ENCODE data around the gene TBC1D9.

The TBC1D9 gene

DNA sequence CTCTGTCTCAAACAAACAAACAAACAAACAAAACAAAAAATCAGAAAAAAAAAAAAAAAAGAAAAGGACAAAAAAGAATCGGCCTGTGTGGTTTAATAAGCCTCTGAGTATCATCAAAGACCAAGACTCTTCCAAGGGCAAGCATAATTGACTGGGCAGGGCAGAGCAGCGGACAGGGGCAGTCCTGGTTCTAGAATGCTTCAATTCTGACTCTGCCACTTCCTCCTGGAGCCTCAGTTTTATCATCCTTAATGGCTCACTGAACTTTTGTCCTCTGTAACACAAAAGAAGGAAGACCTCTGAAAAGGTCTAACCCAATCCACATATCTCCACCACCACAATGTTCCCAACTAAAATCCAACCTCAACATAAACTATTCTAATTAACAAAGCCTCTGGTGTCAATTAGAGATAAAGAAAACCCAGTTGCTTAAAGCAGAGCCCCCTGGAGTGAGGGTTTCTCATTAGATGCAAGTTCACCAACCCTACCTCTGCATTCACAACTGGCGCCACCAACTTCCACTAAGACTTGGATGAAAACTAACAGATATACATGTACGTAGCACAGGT, 51.7 kb downstream of the TBC1D9 start:
- peaks cover 46% of the 10 kb centered on the region for H3K36me3 ChIP-seq (ENCODE audit: insufficient read depth, low read length)
- no peak overlapping the region for H3K27ac ChIP-seq
- H3K4me3 ChIP-seq: no peak overlapping the region
- TF ChIP-seq FOXP2 (optimal IDR thresholded peaks at IDR 0.05; ENCODE audit: control extremely low read depth, extremely low read length, insufficient read depth) (no peak), POLR2AphosphoS5 (IDR thresholded peaks at IDR 0.05; ENCODE audit: borderline replicate concordance, low read depth, low read length) (no peak), EZH2 (IDR thresholded peaks at IDR 0.05) (no peak)
- H3K9me3 ChIP-seq (ENCODE audit: low read depth, low read length): no peaks in the 10 kb centered on the region
- no peak overlapping the region for H3K9ac ChIP-seq (ENCODE audit: insufficient read length)
- DNase-seq (ENCODE audit: low read depth, low spot score): no peak

DNA sequence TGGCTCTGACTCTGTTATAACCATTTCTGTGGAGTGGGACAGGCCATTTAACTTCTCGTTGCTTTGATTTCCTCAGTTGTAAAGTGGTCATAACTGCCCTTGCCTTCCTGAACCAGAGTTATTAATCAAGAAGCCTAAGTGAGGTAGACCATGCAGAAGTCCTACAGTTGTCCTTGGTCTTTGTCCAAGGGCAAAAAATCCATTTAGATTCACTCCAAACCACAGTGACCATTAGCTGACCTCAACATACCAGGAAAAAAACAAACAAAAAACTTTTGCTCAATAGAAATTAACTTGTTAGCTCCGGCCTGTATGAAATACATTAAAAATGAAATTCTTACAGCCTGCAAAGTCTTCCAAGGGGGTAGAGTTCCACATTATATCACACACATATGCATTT, 52.7 kb downstream of the TBC1D9 start:
- no peak for DNase-seq (ENCODE audit: low read depth, low spot score)
- peaks cover 44% of the 10 kb centered on the region for H3K36me3 ChIP-seq (ENCODE audit: insufficient read depth, low read length)
- H3K4me3 ChIP-seq: no peak overlapping the region
- H3K9me3 ChIP-seq (ENCODE audit: low read depth, low read length): no peaks in the 10 kb centered on the region
- no peak for TF ChIP-seq POLR2AphosphoS5 (IDR thresholded peaks at IDR 0.05; ENCODE audit: borderline replicate concordance, low read depth, low read length)
- TF ChIP-seq EZH2 (IDR thresholded peaks at IDR 0.05): no peak
- no peak for TF ChIP-seq FOXP2 (optimal IDR thresholded peaks at IDR 0.05; ENCODE audit: control extremely low read depth, extremely low read length, insufficient read depth)
- no peak overlapping the region for H3K27ac ChIP-seq
- no peak overlapping the region for H3K9ac ChIP-seq (ENCODE audit: insufficient read length)

DNA sequence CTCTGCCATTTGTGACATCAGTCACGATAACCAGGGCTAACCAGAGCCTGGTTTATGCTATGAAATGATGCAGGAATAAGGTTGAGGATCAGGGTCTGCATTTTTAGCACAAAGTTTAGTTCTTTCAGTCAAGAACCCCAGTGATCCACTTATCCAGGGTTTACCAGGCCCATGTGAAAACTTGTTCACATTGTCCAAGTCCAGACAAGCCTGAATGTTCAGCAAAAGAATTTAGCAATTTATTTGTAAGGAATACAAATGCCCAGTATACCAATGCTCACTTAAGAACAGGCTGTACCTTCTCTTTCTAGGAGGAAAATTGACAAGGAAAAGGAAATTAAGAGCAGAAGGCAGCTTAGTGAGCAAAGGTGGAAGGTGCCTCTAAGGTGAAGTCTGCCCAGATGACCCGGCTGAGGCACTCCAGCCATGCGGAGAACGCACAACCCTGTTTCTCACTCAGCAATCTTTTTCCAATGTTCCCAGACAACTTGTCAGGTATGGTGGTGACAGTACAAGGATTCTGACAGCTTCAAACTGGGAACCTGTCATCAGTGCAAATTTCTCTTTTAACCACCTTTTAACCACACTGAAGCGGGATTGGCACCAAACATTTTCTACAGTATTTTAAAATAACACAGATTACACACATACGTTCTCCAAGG, 54.0 kb downstream of the TBC1D9 start:
- TF ChIP-seq FOXP2 (optimal IDR thresholded peaks at IDR 0.05; ENCODE audit: control extremely low read depth, extremely low read length, insufficient read depth): no peak
- no peak for TF ChIP-seq POLR2AphosphoS5 (IDR thresholded peaks at IDR 0.05; ENCODE audit: borderline replicate concordance, low read depth, low read length)
- no peak for TF ChIP-seq EZH2 (IDR thresholded peaks at IDR 0.05)
- peaks cover 43% of the 10 kb centered on the region for H3K36me3 ChIP-seq (ENCODE audit: insufficient read depth, low read length)
- H3K27ac ChIP-seq: no peak overlapping the region

DNA sequence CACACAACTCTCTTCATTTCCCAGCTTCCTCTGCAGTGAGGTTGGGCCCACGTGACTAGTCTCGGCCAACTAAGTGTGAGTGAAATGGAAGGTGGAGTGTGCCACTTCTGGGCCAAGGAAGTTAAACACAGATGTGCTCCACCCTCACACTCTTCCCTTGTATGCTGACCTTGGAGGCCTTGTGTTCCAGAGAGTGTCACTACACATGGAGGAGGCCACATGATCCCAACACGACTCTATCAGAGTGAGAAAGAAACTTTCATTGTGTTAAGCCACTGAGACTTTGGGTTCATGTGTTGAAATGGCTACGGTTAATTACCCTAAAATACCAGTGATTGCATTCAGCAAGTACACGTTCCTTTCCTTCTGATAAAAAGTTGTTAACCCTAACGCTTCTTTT, 55.1 kb downstream of the TBC1D9 start:
- H3K9me3 ChIP-seq (ENCODE audit: low read depth, low read length): no peaks in the 10 kb centered on the region
- no peak overlapping the region for H3K9ac ChIP-seq (ENCODE audit: insufficient read length)
- no peak overlapping the region for H3K27ac ChIP-seq
- H3K36me3 ChIP-seq (ENCODE audit: insufficient read depth, low read length): peaks cover 40% of the 10 kb centered on the region
- no peak overlapping the region for H3K4me3 ChIP-seq
- no peak for TF ChIP-seq FOXP2 (optimal IDR thresholded peaks at IDR 0.05; ENCODE audit: control extremely low read depth, extremely low read length, insufficient read depth)
- TF ChIP-seq POLR2AphosphoS5 (IDR thresholded peaks at IDR 0.05; ENCODE audit: borderline replicate concordance, low read depth, low read length): no peak
- no peak for TF ChIP-seq EZH2 (IDR thresholded peaks at IDR 0.05)
- no peak for DNase-seq (ENCODE audit: low read depth, low spot score)

More for the DNA sequence above, 54.0 kb downstream of the TBC1D9 start:
- H3K4me3 ChIP-seq: no peak overlapping the region
- DNase-seq (ENCODE audit: low read depth, low spot score): no peak
- H3K9me3 ChIP-seq (ENCODE audit: low read depth, low read length): no peaks in the 10 kb centered on the region
- H3K9ac ChIP-seq (ENCODE audit: insufficient read length): no peak overlapping the region

DNA sequence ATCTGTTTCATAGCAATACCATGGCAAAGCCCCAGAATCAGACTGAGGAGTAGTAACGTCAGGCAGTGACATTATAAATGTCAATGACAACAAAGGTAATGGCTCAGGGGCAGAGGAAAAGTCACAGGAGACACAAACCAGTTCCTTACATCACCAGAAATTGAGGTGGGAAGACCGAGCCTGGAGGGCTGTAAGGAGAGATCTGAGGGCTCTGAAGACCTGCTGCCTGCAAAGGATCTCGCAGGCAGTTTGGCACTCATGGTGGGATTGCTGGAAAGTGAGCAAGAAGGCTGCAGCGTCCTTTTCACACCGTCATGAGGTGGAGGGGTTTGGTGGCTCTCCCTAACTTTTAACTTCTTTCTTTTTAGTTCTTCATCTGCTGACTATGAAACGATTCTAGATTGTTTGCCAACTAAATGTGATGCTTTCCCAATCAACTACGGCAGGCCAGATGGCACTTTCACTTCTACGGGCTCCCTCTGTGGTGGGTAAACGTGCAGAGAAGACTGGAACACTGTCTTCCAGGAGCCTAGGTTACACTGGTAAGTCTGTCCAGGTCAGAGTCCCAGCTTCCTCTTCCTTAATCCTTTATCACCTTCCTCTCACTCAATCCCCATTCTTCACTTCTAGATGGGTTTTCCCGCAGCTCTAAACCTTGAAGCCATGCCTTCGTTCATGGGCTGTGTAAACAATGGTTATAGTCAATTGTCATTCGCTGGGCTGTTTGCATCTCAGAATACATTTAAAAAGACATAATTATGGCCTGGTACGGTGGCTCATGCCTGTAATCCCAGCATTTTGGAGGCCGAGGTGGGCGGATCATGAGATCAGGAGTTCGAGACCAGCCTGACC, 58.2 kb downstream of the TBC1D9 start:
- Histone ChIP-seq H3K9me3 (ENCODE audit: low read depth, low read length) (no peaks in the 10 kb centered on the region), H3K36me3 (ENCODE audit: insufficient read depth, low read length) (peaks cover 46% of the 10 kb centered on the region), H3K27ac (no peak overlapping the region), H3K9ac (ENCODE audit: insufficient read length) (no peak overlapping the region), H3K4me3 (no peak overlapping the region)
- no peak for DNase-seq (ENCODE audit: low read depth, low spot score)
- TF ChIP-seq EZH2 (IDR thresholded peaks at IDR 0.05) (no peak), FOXP2 (optimal IDR thresholded peaks at IDR 0.05; ENCODE audit: control extremely low read depth, extremely low read length, insufficient read depth) (no peak), POLR2AphosphoS5 (IDR thresholded peaks at IDR 0.05; ENCODE audit: borderline replicate concordance, low read depth, low read length) (no peak)

DNA sequence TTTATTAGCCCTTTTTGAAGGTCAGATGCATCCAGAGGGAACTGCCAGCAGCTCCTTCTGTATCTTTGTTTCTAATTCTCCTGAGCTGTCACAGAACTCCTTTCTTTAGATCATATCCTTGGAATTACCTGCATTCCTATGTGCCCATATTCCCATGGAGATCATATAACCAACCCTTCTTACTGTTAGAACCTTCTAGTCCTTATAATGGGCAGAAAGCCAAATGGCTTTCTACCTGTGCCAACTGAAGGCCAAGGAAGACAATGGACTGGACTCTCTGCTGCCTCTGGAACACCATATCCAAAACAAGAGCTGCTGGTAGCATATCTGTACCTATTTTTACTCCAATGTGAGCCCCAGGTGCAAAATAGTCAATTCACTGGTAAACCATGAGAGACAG, 60.7 kb downstream of the TBC1D9 start:
- TF ChIP-seq EZH2 (IDR thresholded peaks at IDR 0.05) (no peak), FOXP2 (optimal IDR thresholded peaks at IDR 0.05; ENCODE audit: control extremely low read depth, extremely low read length, insufficient read depth) (no peak), POLR2AphosphoS5 (IDR thresholded peaks at IDR 0.05; ENCODE audit: borderline replicate concordance, low read depth, low read length) (no peak)
- no peak overlapping the region for H3K27ac ChIP-seq
- no peaks in the 10 kb centered on the region for H3K9me3 ChIP-seq (ENCODE audit: low read depth, low read length)
- no peak for DNase-seq (ENCODE audit: low read depth, low spot score)
- H3K36me3 ChIP-seq (ENCODE audit: insufficient read depth, low read length): peaks cover 37% of the 10 kb centered on the region
- no peak overlapping the region for H3K4me3 ChIP-seq
- no peak overlapping the region for H3K9ac ChIP-seq (ENCODE audit: insufficient read length)

DNA sequence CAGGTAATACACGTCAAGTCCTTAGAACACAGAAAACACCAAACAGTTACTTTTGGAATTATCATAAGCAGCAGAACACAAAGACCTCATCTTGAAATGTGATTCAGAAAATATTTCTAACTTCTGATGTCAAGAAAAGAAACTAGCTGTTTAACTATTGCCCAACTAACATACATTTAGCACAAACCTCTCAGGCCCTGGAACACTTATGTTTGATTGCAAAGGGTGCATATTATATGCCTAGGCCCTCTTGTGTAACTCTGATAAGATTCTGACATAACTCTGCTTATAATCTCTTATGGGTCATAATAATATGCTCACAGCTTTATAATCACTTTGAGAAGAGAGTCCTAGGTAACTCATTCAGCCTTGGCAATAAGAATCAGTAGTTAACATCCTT, 62.6 kb downstream of the TBC1D9 start:
- no peak overlapping the region for H3K4me3 ChIP-seq
- DNase-seq (ENCODE audit: low read depth, low spot score): no peak
- TF ChIP-seq POLR2AphosphoS5 (IDR thresholded peaks at IDR 0.05; ENCODE audit: borderline replicate concordance, low read depth, low read length) (no peak), FOXP2 (optimal IDR thresholded peaks at IDR 0.05; ENCODE audit: control extremely low read depth, extremely low read length, insufficient read depth) (no peak), EZH2 (IDR thresholded peaks at IDR 0.05) (no peak)
- H3K36me3 ChIP-seq (ENCODE audit: insufficient read depth, low read length): peaks cover 26% of the 10 kb centered on the region
- no peaks in the 10 kb centered on the region for H3K9me3 ChIP-seq (ENCODE audit: low read depth, low read length)
- no peak overlapping the region for H3K27ac ChIP-seq
- H3K9ac ChIP-seq (ENCODE audit: insufficient read length): no peak overlapping the region

DNA sequence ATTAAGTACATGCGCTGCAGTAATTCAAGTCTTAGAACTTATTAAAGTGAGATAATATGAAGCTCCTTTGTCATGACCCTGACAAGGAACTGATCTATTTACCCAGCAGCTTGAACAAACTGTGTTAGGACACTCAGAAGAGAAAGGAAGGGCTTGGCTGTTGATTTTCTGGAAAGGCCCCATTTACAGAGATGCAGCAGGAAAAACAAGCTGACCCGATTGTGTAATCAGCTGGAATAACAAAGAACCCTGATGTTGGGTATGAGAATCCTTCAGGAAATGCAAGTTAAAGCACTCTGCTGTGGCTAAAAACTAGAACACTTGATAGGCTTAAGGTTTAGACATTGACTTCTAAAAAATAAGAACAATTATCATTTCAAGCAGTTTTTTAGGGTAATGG, 64.8 kb downstream of the TBC1D9 start:
- no peak for TF ChIP-seq FOXP2 (optimal IDR thresholded peaks at IDR 0.05; ENCODE audit: control extremely low read depth, extremely low read length, insufficient read depth)
- Histone ChIP-seq H3K9me3 (ENCODE audit: low read depth, low read length) (no peaks in the 10 kb centered on the region), H3K4me3 (no peak overlapping the region), H3K36me3 (ENCODE audit: insufficient read depth, low read length) (peaks cover 20% of the 10 kb centered on the region), H3K27ac (no peak overlapping the region), H3K9ac (ENCODE audit: insufficient read length) (no peak overlapping the region)
- DNase-seq (ENCODE audit: low read depth, low spot score): no peak
